GM21447 (cell line): Measurements from ENCODE around the gene LDB3.

Experiments used
- ATAC-seq: cut with Tn5 transposase; IDR thresholded peaks from one replicate; pipeline ENCODE4 v1.9.1; 2021; ENCODE audit not compliant: unreplicated experiment

LDB3 gene

GRCh38 chr10:86650151-86650550, 18.2 kb upstream of the LDB3 start:
- no peak for ATAC-seq

- ATAC-seq = no peak
These were observed 17.3 kb upstream of the LDB3 start for GRCh38 chr10:86651021-86651471.

- ATAC-seq = no peak
These were observed 16.5 kb upstream of the LDB3 start for GRCh38 chr10:86651631-86652331.

- no peak for ATAC-seq
These were observed 15.7 kb upstream of the LDB3 start for GRCh38 chr10:86652361-86653202.

GRCh38 chr10:86653379-86653778, 14.9 kb upstream of the LDB3 start:
- no peak for ATAC-seq

- ATAC-seq = no peak
These were observed 14.3 kb upstream of the LDB3 start for GRCh38 chr10:86653987-86654386.

GRCh38 chr10:86654411-86655172, 13.7 kb upstream of the LDB3 start, which contains the start of gene OPN4:
Gene OPN4, plus strand, starts transcription at chr10:86654547. Its CDS starts 237 bp downstream, at chr10:86654784.
- no peak for ATAC-seq

GRCh38 chr10:86655173-86655540, 13.2 kb upstream of the LDB3 start:
- no peak for ATAC-seq

GRCh38 chr10:86655596-86655995, 12.7 kb upstream of the LDB3 start:
- ATAC-seq = no peak

GRCh38 chr10:86657011-86657395, 11.3 kb upstream of the LDB3 start:
- no peak for ATAC-seq

- no peak for ATAC-seq
These were observed 10.8 kb upstream of the LDB3 start for GRCh38 chr10:86657396-86658011.

GRCh38 chr10:86658261-86658741, 10.0 kb upstream of the LDB3 start:
- ATAC-seq = no peak

- no peak for ATAC-seq
These were observed 9.6 kb upstream of the LDB3 start for GRCh38 chr10:86658751-86659150.

GRCh38 chr10:86659161-86659691, 9.1 kb upstream of the LDB3 start:
- ATAC-seq = no peak

GRCh38 chr10:86659721-86660453, 8.4 kb upstream of the LDB3 start:
- no peak for ATAC-seq

GRCh38 chr10:86661161-86662025, 6.9 kb upstream of the LDB3 start:
- no peak for ATAC-seq

- ATAC-seq = no peak
These were observed 5.9 kb upstream of the LDB3 start for GRCh38 chr10:86662186-86663045.

- no peak for ATAC-seq
These were observed 5.3 kb upstream of the LDB3 start for GRCh38 chr10:86663046-86663345.
